ENCODE data around the gene GNAT1.
"Not testable (repeated sequence)": the region's sequence is repeated elsewhere in the genome, so short reads cannot be mapped to it uniquely, and the experiment has no call there.

Gene GNAT1

GRCh38 chr3:50226888-50227389, 35.5 kb downstream of the GNAT1 start:
- DNase-seq, result no peak
- no peak for TF ChIP-seq CTCF (IDR thresholded peaks at IDR 0.05)
- H3K27me3 Mint-ChIP-seq (ENCODE audit: low read depth, poor library complexity), result peaks cover 29% of the 10 kb centered on the region
- H3K4me3 Mint-ChIP-seq, result peak overlapping the region; percentile 84
- H3K27ac Mint-ChIP-seq, result no peak overlapping the region
- H3K4me1 Mint-ChIP-seq, result peaks cover 58% of the 10 kb centered on the region
- no peaks in the 10 kb centered on the region for H3K9me3 Mint-ChIP-seq
- no peaks in the 10 kb centered on the region for H3K36me3 Mint-ChIP-seq (ENCODE audit: low read depth)

- no peaks in the 10 kb centered on the region for H3K9me3 Mint-ChIP-seq
- H3K36me3 Mint-ChIP-seq (ENCODE audit: low read depth), result no peaks in the 10 kb centered on the region
- peak overlapping the region; percentile 68 for H3K27ac Mint-ChIP-seq
- TF ChIP-seq CTCF (IDR thresholded peaks at IDR 0.05), result peak; percentile 70
- peak overlapping the region; percentile 88 for H3K4me3 Mint-ChIP-seq
- peak; percentile 93 for DNase-seq
- H3K27me3 Mint-ChIP-seq (ENCODE audit: low read depth, poor library complexity), result peaks cover 29% of the 10 kb centered on the region
- peaks cover 62% of the 10 kb centered on the region for H3K4me1 Mint-ChIP-seq
Measured at GRCh38 chr3:50227390-50228183, 36.2 kb downstream of the GNAT1 start.

- H3K27ac Mint-ChIP-seq, result peak overlapping the region; percentile 77
- not testable (repeated sequence) for DNase-seq
Measured at GRCh38 chr3:50228184-50228763, 36.9 kb downstream of the GNAT1 start.

GRCh38 chr3:50229490-50229889, 38.1 kb downstream of the GNAT1 start:
- peaks cover 27% of the 10 kb centered on the region for H3K27me3 Mint-ChIP-seq (ENCODE audit: low read depth, poor library complexity)
- no peak for DNase-seq
- peak overlapping the region; percentile 26 for H3K4me3 Mint-ChIP-seq
- TF ChIP-seq CTCF (IDR thresholded peaks at IDR 0.05), result no peak
- peaks cover 72% of the 10 kb centered on the region for H3K4me1 Mint-ChIP-seq
- no peaks in the 10 kb centered on the region for H3K9me3 Mint-ChIP-seq
- H3K36me3 Mint-ChIP-seq (ENCODE audit: low read depth), result no peaks in the 10 kb centered on the region
- no peak overlapping the region for H3K27ac Mint-ChIP-seq

More at GRCh38 chr3:50228184-50228763, 36.9 kb downstream of the GNAT1 start:
- peaks cover 68% of the 10 kb centered on the region for H3K4me1 Mint-ChIP-seq
- peaks cover 33% of the 10 kb centered on the region for H3K27me3 Mint-ChIP-seq (ENCODE audit: low read depth, poor library complexity)
- not testable (repeated sequence) for H3K36me3 Mint-ChIP-seq (ENCODE audit: low read depth); H3K9me3 Mint-ChIP-seq
- H3K4me3 Mint-ChIP-seq, result peak overlapping the region; percentile 88

GRCh38 chr3:50230104-50230793, 38.8 kb downstream of the GNAT1 start:
- no peak for DNase-seq
- H3K4me1 Mint-ChIP-seq, result peaks cover 68% of the 10 kb centered on the region
- peaks cover 19% of the 10 kb centered on the region for H3K27me3 Mint-ChIP-seq (ENCODE audit: low read depth, poor library complexity)
- H3K36me3 Mint-ChIP-seq (ENCODE audit: low read depth), result no peaks in the 10 kb centered on the region
- H3K27ac Mint-ChIP-seq, result no peak overlapping the region
- no peak overlapping the region for H3K4me3 Mint-ChIP-seq
- H3K9me3 Mint-ChIP-seq, result no peaks in the 10 kb centered on the region
- TF ChIP-seq CTCF (IDR thresholded peaks at IDR 0.05), result no peak

GRCh38 chr3:50230794-50231125, 39.4 kb downstream of the GNAT1 start:
- H3K4me3 Mint-ChIP-seq, result no peak overlapping the region
- H3K9me3 Mint-ChIP-seq, result no peaks in the 10 kb centered on the region
- no peak for TF ChIP-seq CTCF (IDR thresholded peaks at IDR 0.05)
- no peak overlapping the region for H3K27ac Mint-ChIP-seq
- DNase-seq, result no peak
- peaks cover 14% of the 10 kb centered on the region for H3K27me3 Mint-ChIP-seq (ENCODE audit: low read depth, poor library complexity)
- H3K36me3 Mint-ChIP-seq (ENCODE audit: low read depth), result no peaks in the 10 kb centered on the region
- peaks cover 72% of the 10 kb centered on the region for H3K4me1 Mint-ChIP-seq
